HPDE6-E6E7 (cell line): ENCODE measurements around the gene SRMS.

Experiments used
- DNase-seq: peaks from one replicate; pipeline ENCODE4 v3.0.0; 2011; ENCODE audit warnings: missing footprints; ENCODE audit errors: extremely low spot score

The SRMS gene

DNA sequence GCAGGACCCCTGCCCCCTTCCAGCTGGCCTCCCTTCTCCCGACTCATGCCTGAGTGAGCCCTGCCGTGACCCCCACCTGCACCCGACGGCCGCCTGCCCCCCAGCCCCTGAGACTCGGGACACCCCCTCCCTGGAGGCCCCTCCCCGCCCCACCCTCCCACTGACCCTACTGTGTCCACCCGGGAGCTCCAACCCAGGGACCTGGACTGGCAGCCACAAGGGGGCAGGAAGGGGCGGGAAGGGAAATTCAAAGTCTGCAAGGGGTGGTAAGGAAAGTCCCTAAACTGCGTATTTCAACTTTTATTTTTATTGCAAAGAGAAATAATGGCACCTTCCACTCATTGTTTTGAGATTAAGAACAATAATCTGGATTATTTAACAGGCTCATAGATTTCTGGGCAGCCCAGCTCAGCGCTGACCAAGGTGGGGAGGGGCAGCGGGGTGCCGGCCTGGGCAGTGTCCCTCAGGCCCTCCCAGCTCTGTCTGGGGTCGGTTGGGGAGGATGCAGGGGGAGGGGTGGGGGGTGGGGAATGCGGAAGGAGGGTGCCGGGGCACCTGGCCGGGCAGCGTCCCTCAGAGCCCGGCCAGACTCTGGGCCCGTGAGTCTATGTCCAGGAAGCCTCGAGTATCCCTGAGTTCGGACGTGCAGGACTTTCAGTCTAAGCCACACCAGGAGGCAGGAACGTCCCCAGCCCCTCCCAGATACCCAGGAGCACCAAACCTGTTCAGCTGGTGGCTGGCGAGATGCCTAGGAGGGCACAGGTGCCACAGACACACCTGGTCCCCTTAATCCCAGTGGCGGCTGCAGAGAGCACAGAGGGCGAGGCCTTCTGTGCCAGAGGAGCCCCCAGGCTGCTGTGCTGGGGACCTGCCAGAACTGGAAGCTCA lies 9.1 kb downstream of the SRMS start:
- DNase-seq = peak; percentile 95

DNA sequence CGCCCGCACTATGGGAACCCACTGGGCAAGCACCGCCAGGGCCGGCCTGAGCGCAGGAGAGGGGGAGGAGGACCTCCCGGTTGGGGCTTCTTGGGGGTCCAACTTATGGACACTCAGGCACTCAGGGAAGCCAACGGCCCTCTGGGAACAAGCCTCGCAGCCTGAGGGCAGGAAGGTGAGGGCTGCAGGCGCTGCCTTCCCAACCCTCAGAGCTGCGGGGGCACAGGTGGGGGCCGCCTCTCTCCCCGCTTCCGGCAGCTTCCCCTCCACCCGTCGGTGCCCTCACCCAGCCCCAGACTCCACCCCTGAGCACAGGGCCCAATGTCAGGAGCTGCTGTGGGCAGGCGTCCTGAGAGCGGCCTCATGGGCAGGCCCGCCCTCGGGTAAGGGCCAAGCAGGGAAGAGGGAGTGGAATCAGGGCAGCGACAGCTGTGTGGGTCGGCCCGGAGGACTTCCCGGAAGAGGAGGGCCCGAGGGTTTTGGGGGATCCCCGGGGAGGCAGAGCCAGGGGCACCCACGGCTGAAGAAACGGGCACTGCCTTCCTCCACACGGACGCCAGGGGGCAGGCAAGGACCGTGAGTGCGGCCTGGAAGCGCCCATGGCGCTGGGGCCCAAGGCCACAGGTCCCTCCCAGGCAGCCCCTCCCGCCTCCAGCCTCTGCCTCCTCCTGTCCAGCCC lies 9.9 kb downstream of the SRMS start:
- peak; percentile 100 for DNase-seq

DNA sequence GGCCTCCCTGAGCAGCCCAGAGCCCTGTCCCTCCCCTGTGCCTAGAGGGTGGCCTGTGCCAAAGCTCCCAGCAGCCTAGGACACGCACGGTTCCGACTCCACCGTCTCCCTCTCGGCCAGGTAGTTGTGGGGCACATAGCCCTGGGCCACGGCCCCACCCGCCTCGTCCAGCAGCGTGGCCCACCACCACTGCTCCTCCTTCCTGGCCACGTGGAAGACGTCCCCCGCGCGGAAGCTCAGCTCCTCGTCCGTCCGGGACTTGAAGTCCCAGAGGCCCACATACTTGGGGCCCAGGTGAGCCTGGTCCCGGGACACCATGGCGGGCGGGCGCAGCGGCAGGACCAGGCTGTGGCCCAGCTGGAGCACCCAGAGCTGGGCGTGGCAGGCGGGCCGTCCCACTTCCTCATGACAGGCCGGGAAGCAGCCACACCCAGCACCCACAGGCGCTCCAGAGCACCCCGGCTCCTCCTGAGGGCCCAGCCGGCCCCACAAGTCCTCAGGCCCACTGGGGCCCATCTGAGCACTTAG lies 10.5 kb downstream of the SRMS start, which contains the start of gene PTK6:
Gene PTK6, minus strand, starts transcription at position 380 of the 528 bp plus-strand sequence. Its CDS starts 62 bp downstream, at position 318.
- DNase-seq = peak; percentile 95

DNA sequence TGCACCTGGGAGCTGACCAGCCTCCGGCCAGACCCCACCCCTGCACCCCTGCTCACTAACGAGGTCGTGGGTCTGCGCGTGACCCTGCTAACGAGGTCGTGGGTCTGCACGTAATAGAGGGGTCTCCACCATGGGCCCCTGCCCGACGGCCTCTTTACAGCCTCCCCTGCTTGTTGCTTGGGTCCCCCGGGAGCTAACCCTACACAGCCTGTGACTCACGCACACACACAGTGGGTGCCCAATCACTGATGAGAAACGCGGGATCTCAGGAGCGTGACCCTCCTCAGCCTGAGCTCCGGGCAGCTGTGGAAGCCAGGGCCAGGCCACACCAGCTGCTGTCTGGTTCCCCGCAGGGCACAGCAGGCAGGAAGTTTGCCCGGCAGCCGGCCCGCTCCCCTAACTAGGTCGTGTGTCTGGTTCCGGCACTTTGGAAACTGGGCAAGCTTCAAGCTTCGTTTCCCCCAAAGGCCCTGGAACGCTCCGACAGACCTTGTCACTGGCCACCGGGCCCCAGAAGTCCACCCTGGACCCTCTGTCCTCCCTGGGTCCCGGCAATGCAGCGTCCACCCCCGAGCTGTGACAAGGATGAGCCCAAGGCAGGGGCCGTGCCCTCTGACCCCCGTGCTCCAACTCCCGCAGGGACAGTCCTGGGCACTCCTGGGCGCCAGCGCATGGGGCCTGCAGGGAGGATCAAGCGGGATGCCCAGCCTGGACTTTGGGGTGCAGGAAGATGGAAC lies 11.1 kb downstream of the SRMS start:
- DNase-seq = peak; percentile 86

DNA sequence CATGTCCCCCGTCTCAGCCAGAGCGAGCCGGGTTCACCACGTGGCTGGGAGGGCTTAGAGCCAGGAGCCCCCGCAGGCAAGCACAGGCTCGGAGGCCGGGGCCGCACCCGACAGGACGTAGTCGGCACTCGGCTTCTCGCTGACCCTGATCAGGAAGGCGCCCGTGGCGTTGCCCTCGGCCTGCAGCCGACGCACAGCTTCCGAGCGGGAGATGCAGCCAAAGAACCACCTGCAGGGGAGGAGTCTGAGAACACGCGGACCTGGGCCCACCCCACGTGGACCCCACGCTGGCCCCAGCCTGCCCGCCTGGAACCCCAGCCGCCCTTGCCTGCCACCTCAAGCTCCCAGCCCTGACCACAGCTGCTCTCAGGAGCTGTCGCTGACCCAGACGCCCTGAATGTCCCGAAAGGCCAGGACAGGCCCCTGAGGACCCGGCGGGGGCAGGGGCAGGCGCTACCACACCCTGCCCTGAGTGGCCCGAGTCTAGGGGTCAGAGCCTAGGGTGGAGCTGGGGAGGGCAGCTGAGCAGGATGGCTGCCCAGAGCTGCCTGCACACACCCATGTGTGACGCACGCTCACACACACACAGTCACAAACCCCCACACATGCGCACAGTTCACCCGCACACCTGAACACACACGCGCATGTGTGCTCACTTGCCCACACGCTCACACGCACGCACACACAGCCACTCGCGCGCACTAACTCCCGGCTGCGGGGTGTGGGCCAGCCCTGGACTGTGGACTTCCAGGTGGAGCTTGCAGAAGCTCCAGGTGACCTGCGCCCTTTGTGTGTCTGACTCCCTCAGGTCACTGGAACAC lies 12.5 kb downstream of the SRMS start:
- peak; percentile 80 for DNase-seq

DNA sequence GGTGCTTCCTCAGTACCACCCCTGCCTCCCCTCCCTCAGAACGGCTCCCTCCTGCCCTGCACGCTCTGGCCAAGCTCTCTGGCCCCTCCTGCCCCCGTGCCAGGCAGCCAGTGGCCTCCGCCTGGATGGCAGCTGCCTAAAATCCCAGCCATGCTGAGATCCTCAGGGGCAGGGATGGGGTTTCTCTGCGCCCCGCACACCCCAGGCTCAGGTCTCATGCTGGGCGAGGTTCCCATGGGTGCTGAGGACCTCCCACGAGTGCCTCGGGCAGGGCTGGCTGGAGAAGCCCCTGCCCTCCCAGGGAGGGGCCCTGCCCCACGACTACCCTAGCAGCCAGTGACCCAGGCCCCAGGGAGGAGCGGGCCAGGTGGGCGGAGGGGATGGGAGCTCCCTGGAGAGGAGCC lies 13.1 kb downstream of the SRMS start:
- no peak for DNase-seq

DNA sequence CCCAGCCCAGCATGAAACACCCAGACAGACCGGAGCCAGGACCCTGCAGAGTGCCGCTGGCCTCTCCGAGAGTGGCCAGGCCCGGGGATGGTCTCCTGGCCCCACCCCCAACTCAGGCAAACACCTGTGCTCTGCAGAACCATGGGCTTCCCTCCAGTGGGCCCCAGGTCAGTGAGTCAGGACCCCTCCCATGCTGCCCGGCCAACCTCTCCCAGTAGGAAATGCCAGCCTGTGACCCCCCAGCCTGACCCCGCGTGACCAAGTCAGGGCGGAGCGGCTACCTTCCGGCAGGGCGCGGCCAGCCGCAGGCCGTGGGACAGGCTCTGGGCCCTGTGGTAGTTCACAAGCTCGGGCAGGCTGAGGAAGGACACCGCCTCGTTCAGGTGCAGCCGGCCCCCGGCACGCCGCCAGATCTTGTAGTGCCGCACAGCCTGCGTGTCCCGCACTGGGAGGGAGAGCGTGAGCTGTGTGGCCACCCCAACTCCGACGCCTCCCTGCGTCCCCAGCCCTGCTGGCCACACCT lies 13.6 kb downstream of the SRMS start:
- peak; percentile 93 for DNase-seq

DNA sequence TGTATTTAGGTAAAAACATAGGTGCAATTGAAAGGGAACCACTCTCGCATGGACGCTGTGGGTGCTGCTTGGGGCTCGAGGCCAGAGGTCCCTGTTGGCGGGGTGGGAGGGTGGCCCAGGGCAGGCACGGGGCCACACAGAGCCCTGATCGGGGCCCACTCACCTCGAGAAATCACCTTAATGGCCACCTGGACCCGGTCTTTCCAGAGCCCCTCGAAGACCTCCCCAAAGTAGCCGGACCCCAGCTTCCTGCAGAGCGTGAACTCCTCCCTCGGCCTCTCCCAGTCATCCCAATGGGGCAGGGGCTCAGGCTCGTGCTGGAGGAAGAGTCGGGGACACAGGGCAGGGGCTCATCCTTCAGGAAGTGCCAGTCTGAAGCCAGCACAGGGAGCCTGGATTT lies 14.2 kb downstream of the SRMS start:
- DNase-seq = no peak

DNA sequence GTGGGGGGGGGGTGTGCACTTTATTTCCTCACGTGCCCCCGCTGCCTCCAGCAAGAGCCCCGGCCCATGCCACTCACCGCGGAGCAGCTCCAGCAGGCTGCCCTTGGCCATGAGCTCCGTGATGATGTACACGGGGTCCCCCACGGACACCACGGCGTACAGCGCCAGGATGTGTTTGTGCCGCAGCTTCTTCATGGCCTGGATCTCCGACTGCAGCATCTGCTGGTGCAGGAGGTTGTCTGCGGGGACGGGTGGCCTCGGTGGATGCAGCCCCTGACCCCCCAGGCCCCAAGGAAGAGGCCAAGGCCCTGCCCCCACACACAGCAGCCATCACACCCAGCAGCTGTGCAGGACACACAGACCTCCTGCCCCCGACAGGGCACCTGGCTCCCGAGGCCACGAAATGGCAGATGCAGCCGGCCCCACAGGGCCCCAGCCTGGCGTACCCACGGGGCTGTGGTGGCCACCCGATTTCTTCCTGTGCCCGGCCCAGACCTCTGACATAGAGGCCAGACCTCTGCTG lies 15.0 kb downstream of the SRMS start:
- no peak for DNase-seq

DNA sequence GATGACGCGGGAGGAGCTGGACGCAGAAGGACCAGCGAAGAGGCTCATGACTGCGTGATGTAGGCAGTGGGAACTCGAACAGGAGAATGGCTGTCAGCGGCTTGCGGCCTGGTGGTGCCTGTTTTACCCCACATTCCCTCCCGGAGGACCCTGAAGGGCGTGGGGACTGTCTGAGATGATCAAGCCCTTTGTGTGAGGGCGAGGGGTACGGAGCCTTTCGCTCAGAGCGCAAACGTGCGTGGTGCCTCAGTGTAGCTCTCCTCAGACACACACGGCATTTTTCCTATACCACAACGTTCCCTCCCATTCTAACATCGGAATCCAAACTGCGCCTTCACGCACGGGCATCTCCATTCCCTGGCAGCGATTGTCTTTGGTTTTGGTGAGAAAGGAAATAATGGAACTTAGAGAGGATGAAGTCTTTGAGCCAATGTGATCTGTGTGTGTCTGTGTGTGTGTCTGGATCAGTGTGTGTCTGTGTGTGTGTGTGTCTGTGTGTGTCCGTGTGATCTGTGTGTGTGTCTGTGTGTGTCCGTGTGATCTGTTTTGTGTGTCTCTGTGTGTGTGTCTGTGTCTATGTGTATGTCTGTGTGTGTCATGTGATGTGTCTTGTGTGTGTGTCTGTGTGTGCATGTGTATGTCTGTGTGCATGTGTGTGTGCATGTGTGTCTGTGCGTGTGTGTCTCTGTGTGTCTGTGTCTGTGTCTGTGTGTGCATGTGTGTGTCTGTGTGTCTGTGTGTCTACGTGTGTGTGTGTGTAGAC lies 15.7 kb downstream of the SRMS start:
- no peak for DNase-seq

DNA sequence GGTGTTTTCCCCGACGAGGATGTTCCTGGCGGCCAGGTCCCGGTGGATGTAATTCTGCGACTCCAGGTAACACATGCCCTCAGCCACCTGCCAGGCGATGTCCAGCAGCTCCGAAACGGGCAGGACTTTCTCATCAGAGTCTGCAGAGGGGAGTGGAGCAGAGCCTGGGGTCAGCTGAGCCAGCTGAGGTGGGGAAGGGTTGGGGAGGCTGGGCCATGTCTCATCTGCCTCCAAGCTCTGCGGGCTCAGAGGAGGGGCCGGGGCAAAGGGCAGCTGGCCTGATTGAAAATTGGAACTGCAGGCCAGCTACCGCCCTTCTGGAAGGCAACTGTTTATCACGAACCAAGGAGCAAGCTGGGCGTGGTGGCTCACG lies 16.8 kb downstream of the SRMS start:
- DNase-seq = no peak

DNA sequence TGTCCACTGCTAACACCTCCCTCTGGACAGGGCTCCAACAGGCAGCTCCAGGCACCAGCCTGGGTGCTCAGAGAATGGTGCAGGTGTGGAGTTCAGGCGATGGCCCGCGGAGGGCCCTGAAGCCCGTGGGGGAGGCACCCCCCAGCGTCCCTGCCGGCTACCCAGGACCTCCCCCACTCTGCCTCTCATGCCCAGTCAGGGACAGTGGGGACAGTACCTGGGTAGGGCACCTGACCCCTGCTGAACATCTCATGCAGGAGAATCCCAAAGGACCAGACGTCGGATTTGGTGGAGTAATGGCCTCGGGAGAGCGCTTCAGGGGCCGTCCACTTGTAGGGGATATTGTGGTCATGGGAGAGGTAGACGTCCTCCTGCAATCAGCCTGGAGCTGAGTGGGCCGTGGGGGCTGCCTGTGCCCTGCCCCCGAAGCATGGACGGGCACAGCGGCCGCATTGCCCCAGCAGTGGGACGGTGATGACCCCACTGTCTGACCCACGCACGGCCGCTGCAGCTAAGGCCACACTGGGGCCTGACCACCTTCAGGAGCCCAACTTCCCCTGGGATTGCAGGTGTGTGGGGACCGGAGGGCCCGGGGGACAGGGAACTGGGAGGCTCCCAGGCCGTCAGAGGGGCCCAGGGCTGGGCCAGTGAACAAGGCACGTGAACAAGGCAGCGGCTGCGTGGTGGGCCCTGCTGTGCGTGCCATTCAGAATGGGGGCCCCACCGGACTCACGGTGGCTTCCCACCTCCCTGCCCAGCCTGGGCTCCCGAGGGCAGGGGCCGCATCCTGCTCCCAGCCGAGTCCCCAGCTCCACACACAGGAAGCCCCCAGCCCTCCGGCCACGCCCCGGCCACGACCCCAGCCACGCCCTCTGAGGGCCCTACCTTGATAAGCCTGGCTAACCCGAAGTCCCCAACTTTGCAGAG lies 17.4 kb downstream of the SRMS start:
- no peak for DNase-seq

DNA sequence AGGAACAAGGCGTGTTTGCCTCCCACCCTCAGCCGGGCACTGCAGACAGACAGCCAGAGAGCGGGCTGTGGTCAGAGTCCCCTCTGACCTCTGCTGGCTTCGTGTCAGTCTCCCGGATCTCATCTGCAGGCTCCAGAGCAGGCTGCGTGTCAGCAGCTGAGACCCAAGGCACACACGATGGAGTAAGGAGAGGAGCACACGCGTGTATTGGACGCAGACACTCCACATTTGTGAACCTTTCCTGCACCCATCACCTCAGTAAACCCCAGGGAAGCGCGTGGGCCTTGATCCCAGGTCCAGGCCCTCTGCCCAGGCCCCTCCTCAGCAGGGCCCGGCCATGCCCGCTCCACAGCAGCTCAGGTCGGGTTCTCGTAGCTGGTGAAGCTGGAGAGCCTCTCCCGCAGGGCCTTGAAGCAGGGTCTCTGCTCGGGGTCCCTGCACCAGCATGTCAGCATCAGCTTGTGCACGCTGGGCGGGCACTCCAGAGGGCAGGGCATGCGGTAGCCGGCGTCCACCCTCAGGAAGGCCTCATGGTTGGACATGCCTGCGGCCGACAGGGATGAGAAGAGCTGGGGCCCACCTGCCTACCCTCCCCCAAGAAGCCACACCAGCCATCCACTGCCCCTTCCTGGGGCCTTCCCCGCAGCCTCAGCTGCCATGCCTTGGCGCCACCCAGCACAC lies 18.2 kb downstream of the SRMS start:
- DNase-seq = no peak

DNA sequence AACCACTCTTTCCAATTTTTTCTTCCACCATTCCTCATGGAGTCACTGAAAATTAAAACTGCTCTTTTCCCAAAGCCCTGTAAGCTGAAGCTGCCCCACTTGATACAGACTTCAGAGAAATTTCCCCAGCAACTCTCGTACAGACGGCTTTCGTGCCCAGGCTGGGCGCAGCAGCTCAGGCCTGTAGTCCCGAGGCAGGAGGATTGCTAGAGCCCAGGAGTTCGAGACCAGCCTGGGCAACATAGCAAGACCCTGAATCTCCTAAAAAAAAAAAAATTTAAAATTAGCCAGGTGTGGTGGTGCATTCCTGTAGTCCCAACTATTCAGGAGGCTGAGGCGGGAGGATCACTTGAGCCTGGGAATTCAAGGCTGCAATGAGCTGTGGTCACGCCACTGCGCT lies 20.4 kb downstream of the SRMS start:
- DNase-seq = no peak

DNA sequence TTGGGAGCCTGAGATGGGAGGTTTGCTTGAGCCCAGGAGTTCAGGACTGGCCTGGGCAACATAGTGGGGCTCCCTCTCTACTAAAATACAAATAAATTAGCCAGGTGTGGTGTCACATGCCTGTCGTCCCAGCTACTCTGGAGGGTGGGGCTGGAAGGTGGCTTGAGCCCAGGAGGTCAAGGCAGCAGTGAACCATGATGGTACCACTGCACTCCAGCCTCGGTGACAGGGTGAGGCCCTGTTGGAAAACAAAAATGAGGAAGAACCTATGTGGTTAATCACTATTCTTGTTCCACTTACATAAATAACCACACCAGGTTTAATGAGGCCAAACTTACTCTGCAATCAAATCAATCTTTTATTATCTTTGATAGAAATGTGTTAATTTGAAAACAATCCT lies 21.6 kb downstream of the SRMS start:
- no peak for DNase-seq

DNA sequence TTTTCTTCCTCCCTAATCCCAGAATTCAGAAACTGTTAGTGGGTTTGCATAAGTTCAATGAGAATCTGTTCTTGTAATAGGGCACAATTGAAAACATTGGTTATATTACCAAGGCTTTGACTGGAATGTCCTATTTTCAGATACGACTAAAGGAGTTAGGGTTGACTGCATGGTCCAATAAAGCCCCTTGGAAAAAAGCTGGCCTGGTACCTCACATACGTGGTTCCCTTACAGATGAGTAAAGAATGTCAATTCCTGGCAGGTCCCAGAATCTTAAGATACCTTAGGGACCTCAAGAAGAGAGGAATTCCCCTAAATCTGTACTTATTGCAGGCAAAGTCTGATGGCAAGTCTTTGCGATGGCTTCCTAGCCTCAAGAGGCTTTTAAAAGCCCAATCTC lies 22.4 kb downstream of the SRMS start:
- no peak for DNase-seq

DNA sequence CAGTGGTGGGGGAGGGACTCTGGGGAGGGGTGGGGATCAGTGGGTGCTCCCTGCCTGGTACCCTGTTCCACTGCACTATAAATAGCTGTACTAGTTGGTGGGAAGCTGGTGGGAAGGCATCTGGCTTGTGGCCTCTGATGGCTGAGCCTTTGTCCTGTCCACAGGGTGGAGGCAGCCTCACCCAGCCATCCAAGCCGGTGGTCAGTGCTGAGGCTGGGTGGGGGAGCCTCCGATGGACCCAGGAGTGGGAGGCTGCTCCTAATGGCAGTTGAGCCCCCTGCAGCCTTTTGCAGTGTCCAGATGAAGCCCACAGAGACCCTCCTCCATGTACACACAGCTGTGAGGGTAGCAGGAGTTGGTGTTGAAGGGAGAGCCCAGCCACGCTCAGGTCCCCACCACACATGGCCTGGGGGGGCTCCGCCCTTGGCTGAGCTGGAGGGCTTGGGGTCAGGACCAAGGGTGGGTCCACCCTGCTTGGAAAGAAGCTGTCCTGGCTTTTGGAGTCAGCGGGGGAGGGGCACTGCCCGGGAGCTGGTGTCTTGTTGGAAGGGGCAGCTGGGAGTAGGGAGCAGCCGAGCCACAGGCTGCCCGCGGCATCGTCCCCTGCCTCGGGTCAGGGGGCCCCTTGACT lies 24.5 kb downstream of the SRMS start:
- DNase-seq = no peak
